Activated CD8-positive, alpha-beta memory T cell treated with anti-CD3 and anti-CD28 coated beads, Interleukin-2, amount 10 ng/mL, durations not matched to agents 7 days and 5 days (primary cell): ENCODE results near the gene SIRPA. TPM values are rescaled to one million over a fixed set of nuclear protein-coding genes. Genes with fewer than 3 reads are reported as not detected.

Experiments
- ATAC-seq: fragments of 150-1000 bp; cut with Tn5 transposase; one replicate; pipeline ENCODE4 v1.10.0; 2021; ENCODE audit warnings: moderate library complexity
- CTCF ChIA-PET: fragments of 350-600 bp; sonication (Branson Sonifier 250); formaldehyde crosslinking; loops from one replicate; lab custom pipeline; 2021; ENCODE audit warnings: antibody characterized with exemption; lab: Charles Lee
- DNase-seq: peaks from one replicate; pipeline ENCODE4 v3.0.0-alpha.2; 2020
- H3K27ac Mint-ChIP-seq: one replicate; pipeline ENCODE4 v1.8.0; 2021; ENCODE audit warnings: mild to moderate bottlenecking, mixed read lengths
- H3K27me3 Mint-ChIP-seq: one replicate; pipeline ENCODE4 v1.8.0; 2021; ENCODE audit warnings: mixed read lengths
- H3K36me3 Mint-ChIP-seq: one replicate; pipeline ENCODE4 v1.8.0; 2021; ENCODE audit warnings: mild to moderate bottlenecking, mixed read lengths
- H3K4me1 Mint-ChIP-seq: one replicate; pipeline ENCODE4 v1.8.0; 2021; ENCODE audit warnings: mixed read lengths
- H3K4me3 Mint-ChIP-seq: one replicate; pipeline ENCODE4 v1.8.0; 2021; ENCODE audit warnings: mild to moderate bottlenecking, moderate library complexity, mixed read lengths
- H3K9me3 Mint-ChIP-seq: one replicate; pipeline ENCODE4 v1.8.0; 2022; ENCODE audit warnings: low read depth, mixed read lengths
- total RNA-seq, 2 experiments: library from RNA; stranded (reverse); gene quantifications; one replicate each; pipeline ENCODE4 v1.2.3, GENCODE V29; 2021

Gene SIRPA
- total RNA-seq: not detected

GRCh38 chr20:1894951-1895673 lies at the start of gene SIRPA:
TSS of gene SIRPA (plus strand) at chr20:1895407. CDS start at chr20:1895448, 41 bp downstream.
- no peaks in the 10 kb centered on the region for H3K36me3 Mint-ChIP-seq
- H3K4me3 Mint-ChIP-seq: no peak within 1 kb of the TSS
- H3K4me1 Mint-ChIP-seq: no peaks in the 10 kb centered on the region
- peaks cover 78% of the 10 kb centered on the region for H3K27me3 Mint-ChIP-seq
- no peak for ATAC-seq
- CTCF ChIA-PET: no interaction called here
- no peak within 1 kb of the TSS for H3K27ac Mint-ChIP-seq
- DNase-seq: no peak
- no peaks in the 10 kb centered on the region for H3K9me3 Mint-ChIP-seq

DNA sequence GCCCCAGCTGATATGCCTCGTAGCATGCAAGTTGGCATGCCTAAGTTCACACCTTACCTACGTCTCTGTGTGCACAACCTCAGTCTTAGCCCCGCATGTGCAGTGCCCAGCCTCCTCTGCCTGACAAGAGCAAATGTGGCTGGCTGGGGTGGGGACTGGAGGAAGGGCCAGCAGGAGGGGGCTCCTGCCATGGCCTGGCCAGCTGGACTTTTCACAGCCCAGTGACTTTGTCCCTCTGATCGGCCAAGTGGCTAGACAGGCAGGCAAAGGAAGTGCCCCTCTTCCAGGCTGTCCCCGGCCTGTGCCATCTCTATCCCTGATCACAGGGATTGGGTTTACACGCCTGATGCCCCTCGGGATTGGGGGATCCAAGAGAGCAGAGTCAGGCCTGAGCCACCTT lies 49.5 kb upstream of the SIRPA start:
- ATAC-seq (no peak), DNase-seq (no peak)
- Mint-ChIP-seq H3K27me3 (peaks cover 5% of the 10 kb centered on the region), H3K9me3 (no peaks in the 10 kb centered on the region), H3K36me3 (no peaks in the 10 kb centered on the region), H3K4me3 (no peak overlapping the region), H3K27ac (no peak overlapping the region), H3K4me1 (peaks cover 7% of the 10 kb centered on the region)
- CTCF ChIA-PET: no interaction called here

GRCh38 chr20:1846341-1846740 lies 48.9 kb upstream of the SIRPA start:
- Mint-ChIP-seq H3K4me1 (peaks cover 14% of the 10 kb centered on the region), H3K4me3 (no peak overlapping the region), H3K36me3 (no peaks in the 10 kb centered on the region), H3K27me3 (peaks cover 3% of the 10 kb centered on the region), H3K27ac (no peak overlapping the region), H3K9me3 (no peaks in the 10 kb centered on the region)
- DNase-seq (no peak), ATAC-seq (no peak)
- CTCF ChIA-PET: no interaction called here

GRCh38 chr20:1846876-1847275 lies 48.3 kb upstream of the SIRPA start:
- Mint-ChIP-seq H3K36me3 (no peaks in the 10 kb centered on the region), H3K4me3 (no peak overlapping the region), H3K27ac (no peak overlapping the region), H3K9me3 (no peaks in the 10 kb centered on the region), H3K4me1 (peaks cover 14% of the 10 kb centered on the region), H3K27me3 (peaks cover 3% of the 10 kb centered on the region)
- DNase-seq (no peak), ATAC-seq (no peak)
- CTCF ChIA-PET: no interaction called here

GRCh38 chr20:1847780-1848179 lies 47.4 kb upstream of the SIRPA start:
- Mint-ChIP-seq H3K9me3 (no peaks in the 10 kb centered on the region), H3K27ac (no peak overlapping the region), H3K4me3 (no peak overlapping the region), H3K36me3 (no peaks in the 10 kb centered on the region), H3K4me1 (peaks cover 14% of the 10 kb centered on the region), H3K27me3 (peaks cover 5% of the 10 kb centered on the region)
- CTCF ChIA-PET: no interaction called here
- ATAC-seq (no peak), DNase-seq (no peak)

GRCh38 chr20:1848373-1848772 lies 46.8 kb upstream of the SIRPA start:
- Mint-ChIP-seq H3K4me1 (peaks cover 14% of the 10 kb centered on the region), H3K27me3 (peaks cover 5% of the 10 kb centered on the region), H3K9me3 (no peaks in the 10 kb centered on the region), H3K4me3 (no peak overlapping the region), H3K27ac (no peak overlapping the region), H3K36me3 (no peaks in the 10 kb centered on the region)
- no peak for DNase-seq
- CTCF ChIA-PET: no interaction called here
- ATAC-seq: no peak

GRCh38 chr20:1851396-1851795 lies 43.8 kb upstream of the SIRPA start:
- ATAC-seq (no peak), DNase-seq (no peak)
- CTCF ChIA-PET: interaction anchor here (1.0 kb wide), 1 partner anchor 321 kb away, joined by 3 read pairs; no protein-coding TSS in a partner anchor
- Mint-ChIP-seq H3K4me1 (peaks cover 14% of the 10 kb centered on the region), H3K36me3 (no peaks in the 10 kb centered on the region), H3K4me3 (no peak overlapping the region), H3K27me3 (peaks cover 14% of the 10 kb centered on the region), H3K9me3 (no peaks in the 10 kb centered on the region), H3K27ac (no peak overlapping the region)

DNA sequence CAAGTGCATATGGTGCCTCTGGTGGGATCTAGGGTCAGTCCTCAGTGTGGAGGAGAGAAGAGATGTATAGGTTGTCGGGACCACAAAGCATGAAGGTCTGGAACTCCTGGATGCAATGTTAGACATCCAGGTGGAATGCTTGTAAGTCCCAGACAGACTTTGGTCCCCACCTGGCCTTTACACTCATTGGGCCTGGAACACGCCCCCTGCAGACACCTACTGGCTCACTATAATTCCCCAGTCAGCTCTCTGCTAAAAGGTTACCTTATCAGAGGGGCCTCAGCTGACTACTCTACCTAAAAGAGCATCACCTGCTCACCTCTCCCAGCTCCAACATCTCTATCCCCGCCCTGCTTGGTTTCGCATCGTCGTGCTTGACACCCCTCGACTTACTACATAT lies 41.7 kb upstream of the SIRPA start:
- no peak overlapping the region for H3K27ac Mint-ChIP-seq
- H3K36me3 Mint-ChIP-seq: no peaks in the 10 kb centered on the region
- H3K4me3 Mint-ChIP-seq: no peak overlapping the region
- no peaks in the 10 kb centered on the region for H3K9me3 Mint-ChIP-seq
- CTCF ChIA-PET: no interaction called here
- peaks cover 14% of the 10 kb centered on the region for H3K4me1 Mint-ChIP-seq
- DNase-seq: no peak
- peaks cover 16% of the 10 kb centered on the region for H3K27me3 Mint-ChIP-seq
- ATAC-seq: no peak

GRCh38 chr20:1854246-1854645 lies 41.0 kb upstream of the SIRPA start:
- Mint-ChIP-seq H3K27me3 (peaks cover 16% of the 10 kb centered on the region), H3K4me1 (peaks cover 14% of the 10 kb centered on the region), H3K4me3 (no peak overlapping the region), H3K9me3 (no peaks in the 10 kb centered on the region), H3K36me3 (no peaks in the 10 kb centered on the region), H3K27ac (no peak overlapping the region)
- ATAC-seq: no peak
- no peak for DNase-seq
- CTCF ChIA-PET: no interaction called here

- Mint-ChIP-seq H3K27ac (no peak overlapping the region), H3K4me1 (peaks cover 11% of the 10 kb centered on the region), H3K9me3 (no peaks in the 10 kb centered on the region), H3K36me3 (no peaks in the 10 kb centered on the region), H3K4me3 (no peak overlapping the region), H3K27me3 (peaks cover 18% of the 10 kb centered on the region)
- DNase-seq (no peak), ATAC-seq (no peak)
- CTCF ChIA-PET: no interaction called here
Observed at GRCh38 chr20:1855109-1855508, 40.1 kb upstream of the SIRPA start.

- H3K4me1 Mint-ChIP-seq: peaks cover 6% of the 10 kb centered on the region
- no peaks in the 10 kb centered on the region for H3K9me3 Mint-ChIP-seq
- ATAC-seq (no peak), DNase-seq (no peak)
- H3K27ac Mint-ChIP-seq: no peak overlapping the region
- peaks cover 18% of the 10 kb centered on the region for H3K27me3 Mint-ChIP-seq
- H3K4me3 Mint-ChIP-seq: no peak overlapping the region
- no peaks in the 10 kb centered on the region for H3K36me3 Mint-ChIP-seq
- CTCF ChIA-PET: no interaction called here
Observed at GRCh38 chr20:1855690-1856089, 39.5 kb upstream of the SIRPA start.

DNA sequence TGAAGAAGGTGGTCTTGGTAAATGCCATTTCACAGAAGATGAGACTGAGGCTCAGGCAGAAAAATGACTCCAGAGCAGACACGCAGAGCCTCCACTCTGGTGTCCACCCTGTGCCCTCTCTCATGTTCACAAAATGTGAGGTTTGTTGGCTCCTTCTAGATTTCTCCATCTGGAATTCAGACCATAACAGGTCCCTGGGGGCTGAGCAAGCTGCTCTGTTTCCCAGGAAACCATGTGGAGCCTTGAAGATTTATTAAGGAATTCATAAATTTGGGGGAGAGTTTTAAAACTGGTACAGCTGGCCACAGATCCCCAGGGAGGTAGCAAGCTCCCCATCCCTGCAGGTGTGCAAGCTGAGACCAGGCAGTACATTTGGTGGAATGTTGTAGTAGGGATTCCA lies 38.8 kb upstream of the SIRPA start:
- Mint-ChIP-seq H3K9me3 (no peaks in the 10 kb centered on the region), H3K4me3 (no peak overlapping the region), H3K36me3 (no peaks in the 10 kb centered on the region), H3K4me1 (no peaks in the 10 kb centered on the region), H3K27ac (no peak overlapping the region), H3K27me3 (peaks cover 18% of the 10 kb centered on the region)
- ATAC-seq (no peak), DNase-seq (no peak)
- CTCF ChIA-PET: no interaction called here

DNA sequence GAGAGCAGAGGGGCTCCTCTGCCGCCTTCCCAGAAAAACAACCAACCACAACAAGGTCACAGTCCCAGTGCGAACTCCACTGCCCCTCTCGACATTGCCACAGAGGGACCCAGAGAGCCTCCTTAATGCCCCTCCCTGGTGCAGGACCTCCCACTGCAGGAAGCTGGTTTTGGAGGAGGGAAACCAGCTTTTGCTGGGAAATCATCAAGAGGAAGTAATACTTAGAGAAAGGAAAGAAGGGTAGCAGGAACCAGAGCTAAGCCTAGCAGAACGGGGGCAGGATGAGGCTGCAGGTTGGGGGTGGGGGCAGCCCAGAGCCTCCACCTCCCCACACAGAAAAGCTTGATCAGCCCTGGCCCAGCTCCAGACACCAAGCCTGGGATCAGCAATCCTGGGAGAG lies 37.7 kb upstream of the SIRPA start:
- no peak for DNase-seq
- Mint-ChIP-seq H3K9me3 (no peaks in the 10 kb centered on the region), H3K36me3 (no peaks in the 10 kb centered on the region), H3K4me3 (no peak overlapping the region), H3K4me1 (no peaks in the 10 kb centered on the region), H3K27ac (no peak overlapping the region), H3K27me3 (peaks cover 18% of the 10 kb centered on the region)
- ATAC-seq: no peak
- CTCF ChIA-PET: no interaction called here

DNA sequence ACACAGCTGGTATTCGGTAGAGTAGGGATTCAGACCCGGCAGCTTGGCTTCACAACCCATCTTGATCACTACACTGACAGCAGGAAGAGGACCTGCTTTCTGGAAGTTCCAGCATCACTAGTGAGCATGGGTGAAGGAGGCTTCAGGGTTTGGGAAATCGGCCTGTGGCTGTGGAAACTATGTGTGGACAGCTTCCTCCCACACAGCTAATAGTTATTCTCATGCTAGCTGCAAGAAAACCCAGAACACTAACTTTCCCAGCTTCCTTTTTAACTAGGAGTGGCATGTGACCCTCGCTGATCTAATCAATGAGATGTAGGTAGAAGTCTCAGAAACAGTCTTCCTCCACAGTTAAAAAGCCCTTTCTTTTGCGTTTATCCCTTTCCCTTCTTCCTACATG lies 36.3 kb upstream of the SIRPA start:
- DNase-seq (no peak), ATAC-seq (no peak)
- H3K9me3 Mint-ChIP-seq: no peaks in the 10 kb centered on the region
- H3K36me3 Mint-ChIP-seq: no peaks in the 10 kb centered on the region
- CTCF ChIA-PET: no interaction called here
- H3K4me1 Mint-ChIP-seq: no peaks in the 10 kb centered on the region
- H3K27me3 Mint-ChIP-seq: peaks cover 23% of the 10 kb centered on the region
- H3K27ac Mint-ChIP-seq: no peak overlapping the region
- H3K4me3 Mint-ChIP-seq: no peak overlapping the region
